ENCODE results near the gene PEDS1. TPM values are rescaled to one million over a fixed set of nuclear protein-coding genes. Genes with fewer than 3 reads are reported as not detected.
A peak's percentile ranks its signal among the peaks of the same experiment; 100 is the strongest.

The PEDS1 gene
- total and polyA plus RNA-seq, 2 of the 13 experiments (the other 11 are each of a cell fraction or from before 2014, with no cell fraction given): 30.5 to 93.9 TPM

DNA sequence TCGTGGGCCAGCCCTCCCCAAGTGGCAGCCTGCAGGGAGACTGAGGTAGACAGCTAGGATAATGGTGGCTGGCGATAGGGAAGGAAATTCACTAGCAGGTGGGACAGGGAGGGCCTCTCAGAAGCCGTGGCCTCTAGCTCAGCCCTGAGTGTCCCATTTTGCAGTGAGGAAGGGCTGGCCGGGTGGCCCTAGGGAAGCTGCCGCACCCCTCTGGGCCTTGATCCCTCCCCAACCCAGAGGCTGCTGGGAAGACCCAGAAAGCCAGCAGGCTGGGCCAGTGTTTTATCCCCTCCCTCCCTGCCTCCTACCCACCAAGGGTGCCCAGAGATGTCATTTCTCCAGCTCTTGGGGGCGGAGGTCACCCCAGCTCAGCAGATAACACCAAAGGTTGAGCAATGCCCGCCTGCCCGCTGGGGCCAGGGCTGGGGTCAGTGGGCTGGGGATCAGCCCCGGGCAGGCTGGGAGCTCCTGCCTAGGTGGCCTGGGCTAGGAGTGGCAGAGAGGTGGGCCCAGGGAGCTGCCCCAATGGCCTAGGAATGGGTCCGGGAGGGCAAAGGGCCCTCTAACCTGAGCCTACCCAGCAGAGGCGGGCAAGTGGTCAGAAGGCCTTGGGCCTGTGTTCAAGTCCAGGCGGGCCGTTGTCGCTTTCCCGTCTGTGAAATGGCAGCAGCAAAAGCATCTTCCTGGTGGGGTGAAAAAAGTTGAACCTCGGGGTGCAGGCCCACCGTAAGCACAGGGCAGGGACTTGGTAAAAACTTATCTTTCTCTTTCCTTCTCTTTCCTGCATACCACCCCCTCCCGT lies 35.6 kb upstream of the PEDS1 start:
- Histone ChIP-seq H3K36me3 (replicated peaks in 1 of 2; ENCODE audit: control insufficient read depth in 1 of 2, insufficient read depth in 2 of 2, low read length in 2 of 2) (peaks cover 1 to 14% of the 10 kb centered on the region in 2 experiments; a peak in 2 of 5 replicates), H3K4me2 (ENCODE audit: low read depth, low read length) (peak overlapping the region; percentile 100), H3K79me2 (ENCODE audit: insufficient read depth, low read length) (peaks cover 25% of the 10 kb centered on the region), H3K27ac (ENCODE audit: extremely low read length, insufficient read depth, low read length) (peak overlapping the region; percentile 79), H2AFZ (ENCODE audit: low read length) (no peak overlapping the region), H4K20me1 (ENCODE audit: insufficient read depth, low read length) (peaks cover 23% of the 10 kb centered on the region), H3K27me3 (ENCODE audit: control insufficient read depth in 1 of 2, insufficient read depth in 2 of 2, low read length in 2 of 2) (no peaks in the 10 kb centered on the region; a peak in 1 of 5 replicates), H3K9ac (ENCODE audit: insufficient read depth, low read depth, low read length) (peak overlapping the region; percentile 97), H3K4me1 (ENCODE audit: insufficient read depth, low read length) (peaks cover 58% of the 10 kb centered on the region), H3K4me3 (replicated peaks in 1 of 3; ENCODE audit: insufficient read depth in 1 of 3, low read depth in 2 of 3, low read length in 3 of 3) (peak overlapping the region; percentile 80 to 99 (median 95)), H3K9me3 (ENCODE audit: low read length) (no peaks in the 10 kb centered on the region)
- DNase-seq (ENCODE audit: low spot score) (peak; percentile 95), FAIRE-seq (peak; percentile 77), ATAC-seq (peak; percentile 71)
- in situ Hi-C loops (cut with HindIII; ENCODE audit: extremely low pct_ligation_motif_present, low pct_unique_long_range_greater_than_20kb): loop anchor here (5.0 kb wide), 4 partner anchors 153 to 388 kb away; no protein-coding TSS in a partner anchor
- BruUV-seq (replicated peaks): TSS peak; percentile 57
- 2% methylated on average over 17 of the region's 18 CpGs for WGBS (ENCODE audit: low lambda C conversion rate)
- intact Hi-C loops (cut with micrococcal nuclease; ENCODE audit: unreplicated experiment): no loop called here
- ChIA-PET CTCF (ENCODE audit: low intra/inter-chr PET ratio, low total read pairs) (interaction anchor here (0.8 to 6.6 kb wide), 3 partner anchors 273 to 391 kb away, joined by 3 to 138 read pairs (median 11); partner anchors contain the start of gene PTPN1), POLR2A (interaction anchor here (0.6 to 6.3 kb wide), 45 partner anchors 13 to 387 kb away, joined by 3 to 98 read pairs (median 6); partner anchors contain the start of genes PEDS1, PTPN1 and UBE2V1)
- TF ChIP-seq MEIS1 (CRISPR knock-in tag; IDR thresholded peaks at IDR 0.05; ENCODE audit: borderline replicate concordance) (peak; percentile 96; the same call in 1 of the 2 replicates), ZNF12 (CRISPR knock-in tag; IDR thresholded peaks at IDR 0.05) (peak; percentile 75; the same call in 1 of the 2 replicates), ZFP62 (CRISPR knock-in tag; IDR thresholded peaks at IDR 0.05) (no peak), HNRNPUL1 (IDR thresholded peaks at IDR 0.05; ENCODE audit: low read depth, low read length) (no peak), TGIF2 (CRISPR knock-in tag; IDR thresholded peaks at IDR 0.05) (peak; percentile 99), ZNF678 (CRISPR knock-in tag; IDR thresholded peaks at IDR 0.05) (peak; percentile 73; the same call in 1 of the 2 replicates), HDAC2 (CRISPR knock-in tag; IDR thresholded peaks at IDR 0.05) (peak; percentile 99), PLRG1 (conservative IDR thresholded peaks at IDR 0.05) (no peak), KLF6 (CRISPR knock-in tag; IDR thresholded peaks at IDR 0.05) (peak; percentile 96; the same call in 1 of the 2 replicates), ZNF513 (CRISPR knock-in tag; conservative IDR thresholded peaks at IDR 0.05) (no peak), GATAD1 (CRISPR knock-in tag; IDR thresholded peaks at IDR 0.05) (peak; percentile 83), MIER3 (CRISPR knock-in tag; IDR thresholded peaks at IDR 0.05; ENCODE audit: borderline replicate concordance) (peak; percentile 97; the same call in 1 of the 2 replicates), SRY (CRISPR knock-in tag; IDR thresholded peaks at IDR 0.05) (no peak), RFXANK (CRISPR knock-in tag; IDR thresholded peaks at IDR 0.05) (no peak), MEF2D (CRISPR knock-in tag; IDR thresholded peaks at IDR 0.05) (peak; percentile 81), AGO1 (IDR thresholded peaks at IDR 0.05; ENCODE audit: low read depth, low read length, poor library complexity, severe bottlenecking) (peak; percentile 88), ZBTB38 (CRISPR knock-in tag; IDR thresholded peaks at IDR 0.05) (peak; percentile 93), ZNF143 (CRISPR knock-in tag; IDR thresholded peaks at IDR 0.05) (peak; percentile 87)
- TF ChIP-seq, protein P1, sequence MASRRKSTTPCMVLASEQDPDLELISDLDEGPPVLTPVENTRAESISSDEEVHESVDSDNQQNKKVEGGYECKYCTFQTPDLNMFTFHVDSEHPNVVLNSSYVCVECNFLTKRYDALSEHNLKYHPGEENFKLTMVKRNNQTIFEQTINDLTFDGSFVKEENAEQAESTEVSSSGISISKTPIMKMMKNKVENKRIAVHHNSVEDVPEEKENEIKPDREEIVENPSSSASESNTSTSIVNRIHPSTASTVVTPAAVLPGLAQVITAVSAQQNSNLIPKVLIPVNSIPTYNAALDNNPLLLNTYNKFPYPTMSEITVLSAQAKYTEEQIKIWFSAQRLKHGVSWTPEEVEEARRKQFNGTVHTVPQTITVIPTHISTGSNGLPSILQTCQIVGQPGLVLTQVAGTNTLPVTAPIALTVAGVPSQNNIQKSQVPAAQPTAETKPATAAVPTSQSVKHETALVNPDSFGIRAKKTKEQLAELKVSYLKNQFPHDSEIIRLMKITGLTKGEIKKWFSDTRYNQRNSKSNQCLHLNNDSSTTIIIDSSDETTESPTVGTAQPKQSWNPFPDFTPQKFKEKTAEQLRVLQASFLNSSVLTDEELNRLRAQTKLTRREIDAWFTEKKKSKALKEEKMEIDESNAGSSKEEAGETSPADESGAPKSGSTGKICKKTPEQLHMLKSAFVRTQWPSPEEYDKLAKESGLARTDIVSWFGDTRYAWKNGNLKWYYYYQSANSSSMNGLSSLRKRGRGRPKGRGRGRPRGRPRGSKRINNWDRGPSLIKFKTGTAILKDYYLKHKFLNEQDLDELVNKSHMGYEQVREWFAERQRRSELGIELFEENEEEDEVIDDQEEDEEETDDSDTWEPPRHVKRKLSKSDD (CRISPR knock-in tag; IDR thresholded peaks at IDR 0.05; ENCODE audit: low read depth): peak; percentile 89

Measured in HepG2 (cell line).